OCI-LY3 (cell line): ENCODE measurements around the gene SLC12A4.
"Not testable (repeated sequence)": the region's sequence is repeated elsewhere in the genome, so short reads cannot be mapped to it uniquely, and the experiment has no call there.

Experiments
- H2AFZ ChIP-seq: fragments of 200-600, 300-600 bp; shearing (Covaris generic); 2 replicates; pipeline ENCODE4 v1.6.0; 2014; ENCODE audit warnings: antibody characterized with exemption, low read depth, low read length
- H3K27ac ChIP-seq: fragments of 200-600, 300-600 bp; sonication (generic); 2 replicates; pipeline ENCODE4 v1.5.1; 2014; ENCODE audit warnings: mild to moderate bottlenecking, low read length, moderate library complexity, mixed read lengths
- H3K27me3 ChIP-seq: fragments of 200-600, 300-600 bp; sonication (generic); 2 replicates; pipeline ENCODE4 v1.6.1; 2014; ENCODE audit warnings: low read depth, low read length, mixed read lengths
- H3K36me3 ChIP-seq: fragments of 200-600, 300-600 bp; sonication (generic); replicated peaks from 2 replicates; pipeline ENCODE3; 2014; ENCODE audit warnings: low read depth, low read length, mixed read lengths
- H3K4me1 ChIP-seq: fragments of 300-600, 200-600 bp; sonication (generic); 2 replicates; pipeline ENCODE4 v1.6.1; 2014; ENCODE audit warnings: low read length, mixed read lengths
- H3K4me2 ChIP-seq: fragments of 200-600, 300-600 bp; sonication (generic); 2 replicates; pipeline ENCODE4 v1.6.1; 2014; ENCODE audit warnings: low read length, mixed read lengths
- H3K4me3 ChIP-seq: fragments of 300-600, 200-600 bp; sonication (generic); 2 replicates; pipeline ENCODE4 v1.5.1; 2014; ENCODE audit warnings: antibody characterized with exemption, mild to moderate bottlenecking, low read length, moderate library complexity
- H3K79me2 ChIP-seq: fragments of 300-600, 200-600 bp; shearing (Covaris generic); 2 replicates; pipeline ENCODE4 v1.6.1; 2014; ENCODE audit warnings: mild to moderate bottlenecking, low read length, mixed read lengths
- H3K9ac ChIP-seq: fragments of 300-600, 200-600 bp; shearing (Covaris generic); 2 replicates; pipeline ENCODE4 v1.6.0; 2014; ENCODE audit warnings: mild to moderate bottlenecking, low read length, moderate library complexity
- H3K9me3 ChIP-seq: fragments of 200-600, 300-600 bp; shearing (Covaris generic); 2 replicates; pipeline ENCODE4 v1.6.1; 2014; ENCODE audit warnings: low read length, mixed read lengths; ENCODE audit not compliant: insufficient read depth
- H4K20me1 ChIP-seq: fragments of 200-600, 300-600 bp; sonication (generic); 2 replicates; pipeline ENCODE4 v1.6.1; 2016; ENCODE audit warnings: low read length, mixed read lengths; ENCODE audit not compliant: insufficient read depth
- EZH2phosphoT487 ChIP-seq: fragments of 200-600 bp; shearing (Covaris generic); IDR thresholded peaks from 2 replicates; pipeline ENCODE4 v1.6.1; 2018; ENCODE audit warnings: antibody characterized with exemption, mixed run types, low read depth
- TF ChIP-seq, protein P1 (sequence below): fragments of 200-600, 300-600 bp; sonication (generic); IDR thresholded peaks from 2 replicates; pipeline ENCODE4 v1.5.1; 2014; ENCODE audit warnings: antibody characterized with exemption, low read length, low read depth

Gene SLC12A4

DNA sequence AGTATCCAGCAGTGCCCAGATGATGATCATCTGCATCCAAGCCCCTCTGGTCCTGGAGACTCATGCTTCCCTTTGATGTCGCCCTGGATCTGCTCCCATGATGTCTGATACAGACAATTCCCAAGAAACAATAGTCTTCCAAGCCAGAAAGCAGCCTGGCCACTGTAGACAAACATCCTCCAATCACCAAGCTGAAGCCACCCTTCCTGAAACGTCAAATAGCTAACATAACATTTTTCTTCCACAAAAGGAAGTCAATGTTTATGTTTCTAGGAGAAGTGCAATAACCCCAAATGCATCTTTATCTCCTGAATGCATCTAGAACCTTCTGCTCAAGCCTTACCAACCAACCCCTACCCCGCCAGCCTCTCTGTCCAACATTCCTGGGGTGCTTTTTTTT, 32.0 kb upstream of the SLC12A4 start:
- H3K9ac ChIP-seq: no peak overlapping the region
- H3K79me2 ChIP-seq: no peaks in the 10 kb centered on the region
- peak overlapping the region; percentile 68; the same call in 1 of the 2 replicates for H2AFZ ChIP-seq
- H3K4me2 ChIP-seq: peak overlapping the region; percentile 37
- no peak for TF ChIP-seq EZH2phosphoT487
- TF ChIP-seq, protein P1, sequence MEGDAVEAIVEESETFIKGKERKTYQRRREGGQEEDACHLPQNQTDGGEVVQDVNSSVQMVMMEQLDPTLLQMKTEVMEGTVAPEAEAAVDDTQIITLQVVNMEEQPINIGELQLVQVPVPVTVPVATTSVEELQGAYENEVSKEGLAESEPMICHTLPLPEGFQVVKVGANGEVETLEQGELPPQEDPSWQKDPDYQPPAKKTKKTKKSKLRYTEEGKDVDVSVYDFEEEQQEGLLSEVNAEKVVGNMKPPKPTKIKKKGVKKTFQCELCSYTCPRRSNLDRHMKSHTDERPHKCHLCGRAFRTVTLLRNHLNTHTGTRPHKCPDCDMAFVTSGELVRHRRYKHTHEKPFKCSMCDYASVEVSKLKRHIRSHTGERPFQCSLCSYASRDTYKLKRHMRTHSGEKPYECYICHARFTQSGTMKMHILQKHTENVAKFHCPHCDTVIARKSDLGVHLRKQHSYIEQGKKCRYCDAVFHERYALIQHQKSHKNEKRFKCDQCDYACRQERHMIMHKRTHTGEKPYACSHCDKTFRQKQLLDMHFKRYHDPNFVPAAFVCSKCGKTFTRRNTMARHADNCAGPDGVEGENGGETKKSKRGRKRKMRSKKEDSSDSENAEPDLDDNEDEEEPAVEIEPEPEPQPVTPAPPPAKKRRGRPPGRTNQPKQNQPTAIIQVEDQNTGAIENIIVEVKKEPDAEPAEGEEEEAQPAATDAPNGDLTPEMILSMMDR: no peak
- no peak overlapping the region for H3K4me3 ChIP-seq
- no peaks in the 10 kb centered on the region for H3K9me3 ChIP-seq
- H3K4me1 ChIP-seq: peaks cover 17% of the 10 kb centered on the region
- H3K36me3 ChIP-seq: no peaks in the 10 kb centered on the region
- H3K27ac ChIP-seq: no peak overlapping the region
- H3K27me3 ChIP-seq: no peaks in the 10 kb centered on the region
- H4K20me1 ChIP-seq: no peaks in the 10 kb centered on the region

DNA sequence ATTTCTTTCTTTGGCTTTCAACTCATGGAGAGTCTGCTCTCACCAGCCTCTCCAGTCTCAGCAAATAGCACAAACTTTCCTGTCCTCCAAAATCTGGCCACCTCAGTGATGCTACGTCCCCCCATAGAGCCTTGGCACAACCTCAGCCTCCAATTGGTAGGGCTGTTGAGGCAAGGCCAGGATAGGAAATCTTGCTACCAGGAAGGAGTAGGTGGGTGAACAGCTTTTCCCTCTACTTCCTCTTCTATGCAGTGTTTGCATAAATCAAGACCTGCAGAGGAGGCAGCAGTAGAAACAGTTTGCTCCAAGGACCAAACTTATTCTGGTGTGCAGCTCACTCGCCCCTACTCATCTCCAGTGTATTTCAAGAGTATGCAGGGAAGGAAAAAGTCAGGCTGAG, 31.5 kb upstream of the SLC12A4 start:
- H3K4me2 ChIP-seq: peak overlapping the region; percentile 37
- H3K9me3 ChIP-seq: no peaks in the 10 kb centered on the region

DNA sequence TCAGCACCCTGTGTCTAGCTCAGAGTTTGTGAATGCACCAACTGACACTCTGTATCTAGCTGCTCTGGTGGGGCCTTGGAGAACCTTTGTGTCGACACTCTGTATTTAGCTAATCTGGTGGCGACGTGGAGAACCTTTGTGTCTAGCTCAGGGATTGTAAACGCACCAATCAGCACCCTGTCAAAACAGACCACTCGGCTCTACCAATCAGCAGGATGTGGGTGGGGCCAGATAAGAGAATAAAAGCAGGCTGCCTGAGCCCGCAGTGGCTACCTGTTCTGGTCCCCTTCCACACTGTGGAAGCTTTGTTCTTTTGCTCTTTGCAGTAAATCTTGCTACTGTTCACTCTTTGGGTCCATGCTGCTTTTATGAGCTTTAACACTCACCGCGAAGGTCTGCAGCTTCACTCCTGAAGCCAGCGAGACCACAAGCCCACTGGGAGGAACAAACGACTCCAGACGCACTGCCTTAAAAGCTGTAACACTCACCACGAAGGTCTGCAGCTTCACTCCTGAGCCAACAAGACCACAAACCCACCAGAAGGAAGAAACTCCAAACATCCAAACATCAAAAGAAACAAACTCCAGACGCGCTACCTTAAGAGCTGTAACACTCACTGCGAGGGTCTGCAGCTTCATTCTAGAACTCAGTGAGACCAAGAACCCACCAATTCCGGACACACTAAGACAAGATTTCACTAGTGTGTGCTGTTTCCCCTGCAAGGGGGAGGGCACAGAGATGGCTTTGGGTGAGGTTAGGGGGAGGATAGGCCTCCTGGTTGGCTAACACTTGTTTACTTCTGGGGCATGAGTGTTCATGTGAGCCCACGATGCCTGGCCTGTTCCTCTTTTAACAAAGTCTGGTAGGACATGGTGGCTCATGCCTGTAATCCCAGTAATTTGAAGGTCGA, 30.6 kb upstream of the SLC12A4 start, which contains the start of gene DPEP2:
DPEP2 (minus strand) TSS at position 706 of the 910 bp plus-strand sequence. CDS start 6,272 bp downstream, outside the sequence.
- Histone ChIP-seq H2AFZ (peak within 1 kb of the TSS; percentile 68), H3K4me2 (peak within 1 kb of the TSS; percentile 37), H3K4me1 (peaks cover 21% of the 10 kb centered on the region)
- not testable (repeated sequence) for H3K27ac ChIP-seq, H3K79me2 ChIP-seq, H3K9me3 ChIP-seq, H3K27me3 ChIP-seq, H3K36me3 ChIP-seq, H4K20me1 ChIP-seq, H3K4me3 ChIP-seq, H3K9ac ChIP-seq

More for the DNA sequence above, 31.5 kb upstream of the SLC12A4 start:
- H2AFZ ChIP-seq: peak overlapping the region; percentile 68
- no peaks in the 10 kb centered on the region for H3K36me3 ChIP-seq
- no peaks in the 10 kb centered on the region for H4K20me1 ChIP-seq
- H3K79me2 ChIP-seq: no peaks in the 10 kb centered on the region
- no peak overlapping the region for H3K27ac ChIP-seq
- TF ChIP-seq EZH2phosphoT487: no peak
- TF ChIP-seq, protein P1: no peak
- H3K4me1 ChIP-seq: peaks cover 21% of the 10 kb centered on the region
- H3K27me3 ChIP-seq: no peaks in the 10 kb centered on the region
- H3K4me3 ChIP-seq: no peak overlapping the region
- no peak overlapping the region for H3K9ac ChIP-seq

DNA sequence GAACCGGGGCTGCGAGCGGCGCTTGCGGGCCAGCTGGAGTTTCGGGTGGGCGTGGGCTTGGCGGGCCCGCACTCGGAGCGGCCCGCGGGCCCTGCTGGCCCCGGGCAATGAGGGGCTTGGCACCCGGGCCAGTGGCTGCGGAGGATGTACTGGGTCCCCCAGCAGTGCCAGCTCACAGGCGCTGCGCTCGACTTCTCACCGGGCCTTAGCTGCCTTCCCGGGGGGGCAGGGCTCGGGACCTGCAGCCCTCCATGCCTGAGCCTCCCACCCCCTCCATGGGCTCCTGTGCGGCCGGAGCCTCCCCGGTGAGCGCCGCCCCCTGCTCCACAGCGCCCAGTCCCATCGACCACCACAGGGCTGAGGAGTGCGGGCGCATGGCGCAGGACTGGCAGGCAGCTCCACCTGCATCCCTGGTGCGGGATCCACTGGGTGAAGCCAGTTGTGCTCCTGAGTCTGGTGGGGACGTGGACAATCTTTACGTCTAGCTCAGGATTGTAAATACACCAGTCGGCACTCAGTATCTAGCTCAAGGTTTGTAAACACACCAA, 29.9 kb upstream of the SLC12A4 start:
- not testable (repeated sequence) for H3K36me3 ChIP-seq, H3K4me2 ChIP-seq, H3K9ac ChIP-seq, H3K9me3 ChIP-seq, H4K20me1 ChIP-seq, H3K27ac ChIP-seq, H2AFZ ChIP-seq, H3K79me2 ChIP-seq, H3K27me3 ChIP-seq, H3K4me3 ChIP-seq
- peaks cover 28% of the 10 kb centered on the region for H3K4me1 ChIP-seq

DNA sequence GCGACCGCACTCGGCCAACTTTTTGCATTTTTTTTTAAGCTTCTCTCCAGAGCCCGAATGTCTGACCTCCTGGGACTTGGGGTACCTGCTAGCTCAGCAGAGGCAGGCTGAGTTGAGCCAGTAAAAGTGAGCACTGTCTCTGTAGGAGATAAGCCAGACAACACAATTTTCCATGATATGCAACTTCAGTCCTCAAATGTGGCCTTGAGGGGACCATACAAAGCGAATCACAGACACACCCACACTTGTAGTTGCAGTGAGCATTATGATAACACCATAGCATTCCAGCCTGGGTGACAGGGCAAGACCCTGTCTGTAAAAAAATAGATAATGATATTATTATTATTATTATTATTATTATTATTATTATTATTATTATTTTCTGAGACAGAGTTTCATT, 28.2 kb upstream of the SLC12A4 start:
- H2AFZ ChIP-seq: no peak overlapping the region
- no peaks in the 10 kb centered on the region for H3K36me3 ChIP-seq
- TF ChIP-seq, protein P1: no peak
- no peak for TF ChIP-seq EZH2phosphoT487
- no peaks in the 10 kb centered on the region for H4K20me1 ChIP-seq
- no peaks in the 10 kb centered on the region for H3K9me3 ChIP-seq
- H3K79me2 ChIP-seq: no peaks in the 10 kb centered on the region
- no peak overlapping the region for H3K4me2 ChIP-seq
- no peaks in the 10 kb centered on the region for H3K27me3 ChIP-seq
- H3K4me3 ChIP-seq: no peak overlapping the region
- H3K27ac ChIP-seq: no peak overlapping the region
- peaks cover 39% of the 10 kb centered on the region for H3K4me1 ChIP-seq
- no peak overlapping the region for H3K9ac ChIP-seq
